ENCODE measurements around the gene FAM228B.
"Not testable (repeated sequence)": the region's sequence is repeated elsewhere in the genome, so short reads cannot be mapped to it uniquely, and the experiment has no call there.

Gene FAM228B

DNA sequence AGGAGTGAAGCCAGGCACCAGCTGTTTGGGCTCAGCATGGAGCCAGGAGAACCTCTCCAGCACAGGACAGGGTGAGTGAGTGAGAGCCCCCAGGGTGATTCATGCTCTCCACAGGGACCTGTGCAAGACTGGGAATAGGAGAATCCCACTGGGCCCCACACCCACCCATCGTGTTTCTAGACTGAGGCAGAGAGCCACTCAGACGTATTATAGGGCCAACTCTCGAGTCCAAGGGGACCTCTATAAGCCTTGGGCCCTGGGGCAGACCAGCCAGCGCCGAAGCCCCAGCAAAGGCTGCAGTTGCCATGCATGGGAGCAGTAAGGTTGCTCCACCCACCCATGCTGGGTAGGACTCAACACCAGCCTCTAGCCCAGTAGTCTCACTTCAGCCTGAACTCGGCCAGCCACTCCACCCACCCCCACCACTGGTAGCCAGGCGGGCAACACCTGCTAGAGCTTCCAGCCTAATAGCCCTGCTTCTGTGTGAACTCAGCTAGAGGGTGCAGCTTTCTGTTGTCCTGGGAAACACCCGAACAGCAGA is 19.1 kb upstream of the FAM228B start:
- DNase-seq, result no peak

DNA sequence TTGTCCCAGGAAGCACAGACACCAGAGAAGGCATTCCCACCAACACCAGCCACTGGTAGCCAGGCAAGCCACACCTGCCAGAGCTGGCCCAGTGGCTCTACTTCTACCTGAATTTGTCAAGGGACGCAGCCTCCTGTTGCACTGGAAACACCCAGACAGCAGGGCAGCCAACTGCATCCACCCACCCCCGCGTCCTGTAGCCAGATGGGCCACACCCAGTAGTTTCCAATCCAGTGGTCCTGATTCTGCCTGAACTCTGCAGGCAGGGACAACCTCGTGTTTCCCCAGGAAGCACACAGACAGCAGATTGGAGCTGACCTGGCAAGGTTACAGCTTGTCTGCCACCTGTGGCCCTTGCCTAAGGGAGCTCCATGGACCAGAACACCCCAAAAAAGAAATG is 18.4 kb upstream of the FAM228B start:
- DNase-seq, result no peak

DNA sequence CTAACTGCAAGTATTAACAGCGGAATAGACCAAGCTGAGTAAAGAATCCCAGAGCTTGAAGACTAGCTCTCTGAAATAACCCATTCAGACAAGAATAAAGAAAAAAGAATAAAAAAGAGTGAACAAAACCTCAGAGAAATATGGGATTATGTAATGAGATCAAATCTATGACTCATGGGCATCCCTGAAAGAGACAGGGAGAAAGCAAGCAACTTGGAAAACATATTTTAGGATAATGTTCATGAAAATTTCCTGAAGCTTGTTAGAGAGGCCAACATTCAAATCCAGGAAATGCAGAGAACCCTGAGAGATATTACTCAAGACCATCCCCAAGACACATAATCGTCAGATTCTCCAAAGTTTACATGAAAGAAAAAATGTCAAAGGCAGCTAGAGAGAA is 17.5 kb upstream of the FAM228B start:
- DNase-seq, result no peak

DNA sequence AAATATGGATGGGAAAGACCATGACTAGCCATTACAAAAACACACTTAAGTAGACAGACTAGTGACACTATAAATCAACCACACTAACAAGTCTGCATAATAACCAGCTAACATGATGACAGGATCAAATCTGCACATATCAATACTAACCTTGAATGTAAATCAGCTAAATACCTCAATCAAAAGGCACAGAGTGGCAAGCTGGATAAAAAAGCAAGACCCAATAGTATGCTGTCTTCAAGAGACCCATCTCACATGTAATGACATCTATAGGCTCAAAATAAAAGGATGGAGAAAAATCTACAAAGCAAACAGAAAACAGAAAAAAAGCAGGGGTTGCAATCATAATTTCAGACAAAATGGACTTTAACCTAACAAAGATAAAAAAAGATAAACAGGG is 16.5 kb upstream of the FAM228B start:
- no peak for DNase-seq

DNA sequence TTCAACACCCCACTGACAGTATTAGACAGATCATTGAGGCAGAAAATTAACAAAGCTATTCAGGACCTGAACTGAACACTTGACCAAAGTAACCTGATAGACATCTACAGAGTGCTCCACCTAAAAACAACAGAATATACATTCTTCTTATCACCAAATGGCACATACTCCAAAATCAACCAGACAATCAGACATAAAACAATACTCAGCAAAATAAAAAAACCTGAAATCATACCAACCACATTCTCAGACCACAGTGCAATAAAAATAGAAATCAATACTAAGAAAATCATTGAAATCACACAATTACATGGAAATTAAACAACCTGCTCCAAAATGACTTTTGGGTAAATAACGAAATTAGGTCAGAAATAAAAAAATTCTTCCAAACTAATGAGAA is 15.9 kb upstream of the FAM228B start:
- DNase-seq, result no peak

DNA sequence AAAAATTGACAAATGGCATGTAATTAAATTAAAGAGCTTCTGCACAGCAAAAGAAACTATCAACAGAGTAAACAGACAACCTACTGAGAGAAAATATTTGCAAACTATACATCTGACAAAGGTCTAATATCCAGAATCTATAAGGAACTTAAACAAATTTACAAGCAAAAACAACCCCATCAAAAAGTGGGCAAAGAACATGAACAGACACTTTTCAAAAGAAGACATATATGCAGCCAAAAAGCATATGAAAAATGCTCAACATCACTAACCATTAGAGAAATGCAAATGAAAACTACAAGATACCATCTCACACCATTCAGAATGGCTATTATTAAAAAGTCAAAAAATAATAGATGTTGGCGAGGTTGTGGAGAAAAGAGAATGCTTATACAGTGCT is 13.8 kb upstream of the FAM228B start:
- DNase-seq, result not testable (repeated sequence)

DNA sequence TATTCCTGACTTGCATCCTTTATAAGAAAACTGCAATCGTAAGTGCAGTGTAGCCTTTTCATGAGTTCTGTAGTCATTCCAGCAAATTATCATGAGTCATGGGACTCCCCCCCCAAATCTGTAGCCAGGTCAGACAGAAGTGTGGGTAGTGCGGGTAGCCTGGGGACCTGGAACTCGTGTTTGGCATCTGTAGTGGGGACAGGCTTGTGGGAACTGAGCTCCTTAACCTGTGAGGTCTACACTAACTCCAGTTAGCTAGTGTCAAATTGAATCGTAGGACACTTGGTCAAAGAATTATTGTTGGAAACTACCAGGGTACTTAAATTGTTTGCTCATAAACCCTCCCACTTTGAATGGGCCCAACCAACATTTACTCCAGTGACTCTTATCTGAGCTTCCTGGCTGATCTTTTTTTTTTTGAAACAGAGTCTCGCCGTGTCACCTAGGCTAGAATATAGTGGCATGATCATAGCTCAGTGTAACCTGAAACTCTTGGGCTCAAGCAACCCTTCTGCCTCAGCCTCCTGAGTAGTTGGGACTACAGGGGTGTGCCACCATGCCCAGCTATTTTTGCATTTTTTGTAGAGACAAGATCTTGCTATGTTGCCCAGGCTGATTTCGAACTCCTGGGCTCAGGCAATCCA is 12.5 kb upstream of the FAM228B start:
- DNase-seq, result no peak

DNA sequence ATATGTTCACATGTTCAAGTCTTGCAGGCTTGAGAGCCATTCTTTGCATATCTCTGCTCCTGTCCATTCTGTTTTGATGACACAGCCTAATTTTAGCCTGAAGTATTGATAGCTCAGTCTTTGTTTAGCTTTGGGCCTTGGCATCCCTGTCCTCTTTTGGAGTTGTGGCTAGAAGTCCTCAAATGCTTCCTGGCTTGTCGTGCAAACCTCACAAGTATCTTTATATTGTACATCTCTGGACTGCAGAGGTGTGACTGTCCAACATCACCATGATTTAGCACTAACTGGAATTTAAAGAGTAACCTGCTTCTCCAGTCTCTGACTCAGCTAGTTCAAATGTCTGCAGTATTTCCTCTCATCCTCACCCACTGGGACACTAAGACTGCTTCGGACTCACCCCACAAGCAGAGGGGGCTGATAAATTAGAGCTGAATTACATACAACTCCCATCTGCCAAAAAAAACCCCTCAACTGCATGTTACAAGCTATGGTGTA is 11.8 kb upstream of the FAM228B start:
- DNase-seq, result no peak

DNA sequence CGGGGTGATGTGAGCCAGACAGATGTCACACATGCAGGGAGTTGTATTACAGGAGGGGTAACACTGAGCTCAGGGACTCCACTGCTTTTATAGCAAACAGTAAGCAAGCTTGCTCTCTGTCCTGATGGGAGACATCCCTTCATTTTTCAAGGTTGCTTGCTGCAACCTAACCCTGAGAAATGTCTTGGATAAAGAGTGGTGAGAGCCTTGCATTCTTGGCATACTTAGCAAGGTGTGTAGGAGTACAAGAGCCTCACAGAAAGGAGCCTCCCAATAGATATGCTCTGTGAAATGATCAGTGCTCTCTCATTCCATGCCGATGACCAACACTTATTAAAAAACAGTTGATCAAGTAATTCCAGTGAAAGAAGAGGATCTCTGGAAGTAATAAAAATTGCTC is 8.2 kb upstream of the FAM228B start:
- no peak for DNase-seq

DNA sequence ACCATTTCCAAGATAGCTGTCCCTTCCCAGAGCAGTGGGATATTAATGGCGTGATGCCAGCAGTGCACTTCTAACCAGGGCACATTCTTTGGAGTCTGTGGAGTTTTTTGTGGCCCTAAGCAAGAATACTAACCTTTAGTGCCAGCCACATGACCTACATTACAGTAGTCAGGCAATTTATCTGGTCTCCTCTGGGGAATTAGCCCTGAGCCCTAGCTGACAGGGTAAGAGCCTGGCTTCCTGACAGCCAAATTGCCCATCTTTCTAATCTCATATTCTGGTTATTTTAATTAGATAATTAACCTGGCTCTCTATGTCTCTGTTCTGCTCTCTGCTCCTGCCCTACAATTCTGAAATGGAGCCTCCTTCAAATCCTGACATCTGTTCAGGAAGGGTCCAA is 5.4 kb upstream of the FAM228B start:
- no peak for DNase-seq

DNA sequence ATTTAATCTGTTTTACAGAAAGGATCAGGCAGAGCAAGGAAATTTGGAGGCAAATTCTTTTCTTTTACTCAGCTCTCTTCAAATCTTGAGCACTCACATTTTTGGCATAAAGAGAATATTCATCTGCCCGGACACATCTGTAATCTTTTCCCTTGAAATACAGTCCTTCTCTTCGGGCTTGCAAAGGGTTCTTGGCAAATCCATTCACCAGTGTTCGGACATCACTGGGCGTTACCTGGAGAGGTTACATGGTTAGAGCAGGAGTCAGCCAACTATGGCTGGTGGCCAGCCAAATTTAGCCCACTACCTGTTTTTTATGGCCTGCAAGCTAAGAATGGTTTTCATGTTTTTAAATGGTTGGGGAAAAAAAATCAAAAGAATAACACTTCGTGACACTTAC is 2.2 kb upstream of the FAM228B start:
- DNase-seq, result no peak

DNA sequence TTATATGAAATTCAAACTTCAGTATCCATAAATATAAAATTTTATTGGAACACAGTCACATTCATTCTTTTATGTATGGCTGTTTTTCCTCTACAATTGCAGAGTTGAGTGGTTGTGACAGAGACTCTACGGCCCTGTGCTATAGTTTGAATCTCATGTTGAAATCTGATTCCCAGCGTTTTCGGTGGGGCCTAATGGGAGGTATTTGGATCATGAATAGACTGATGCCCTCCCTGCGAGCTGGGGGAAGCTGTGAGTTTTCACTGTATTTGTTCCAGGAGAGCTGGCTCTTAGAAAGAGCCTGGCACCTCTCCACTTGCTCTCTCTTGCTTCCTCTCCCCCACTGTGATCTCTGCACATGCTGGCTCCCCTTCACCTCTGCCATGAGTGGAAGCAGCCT is 1.8 kb upstream of the FAM228B start:
- DNase-seq, result no peak

DNA sequence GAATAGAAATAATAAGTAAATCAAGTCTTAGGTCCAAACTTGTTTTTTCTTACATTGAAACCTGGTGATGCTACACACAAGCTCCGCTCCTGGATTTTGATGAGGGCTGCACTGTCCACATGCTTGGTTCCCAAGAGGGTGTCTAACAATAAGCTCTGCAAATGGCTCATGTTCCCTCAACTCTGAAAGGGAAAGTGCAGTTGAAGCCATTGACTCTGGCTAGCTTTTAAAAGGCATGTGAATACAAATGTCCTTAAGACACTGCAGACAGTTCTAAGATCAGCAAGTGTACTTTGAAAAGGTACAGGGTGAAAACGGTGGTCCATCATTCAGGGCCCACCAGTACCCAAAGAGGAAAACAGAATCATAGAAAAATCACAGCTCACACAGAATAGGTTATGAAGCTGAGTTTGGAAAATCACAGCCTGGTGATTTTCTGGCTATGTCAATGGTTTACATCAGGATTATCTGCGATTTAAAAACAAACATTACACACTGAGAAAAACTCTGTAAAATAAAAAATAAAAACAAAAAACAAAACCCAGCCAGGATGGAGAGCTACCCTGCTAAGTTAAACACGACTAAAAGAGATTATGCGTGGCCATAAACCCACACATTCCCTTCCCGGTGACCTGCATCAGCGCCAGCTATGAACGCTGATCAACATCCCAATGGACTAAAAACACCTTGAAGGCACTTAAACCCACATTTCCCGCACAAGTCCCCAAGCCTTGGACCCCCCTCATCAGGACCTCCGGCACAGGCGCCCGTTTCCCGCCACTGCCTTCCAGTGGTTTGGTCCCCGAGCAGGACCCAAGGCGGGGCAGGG is 689 bp upstream of the FAM228B start:
- DNase-seq, result no peak

DNA sequence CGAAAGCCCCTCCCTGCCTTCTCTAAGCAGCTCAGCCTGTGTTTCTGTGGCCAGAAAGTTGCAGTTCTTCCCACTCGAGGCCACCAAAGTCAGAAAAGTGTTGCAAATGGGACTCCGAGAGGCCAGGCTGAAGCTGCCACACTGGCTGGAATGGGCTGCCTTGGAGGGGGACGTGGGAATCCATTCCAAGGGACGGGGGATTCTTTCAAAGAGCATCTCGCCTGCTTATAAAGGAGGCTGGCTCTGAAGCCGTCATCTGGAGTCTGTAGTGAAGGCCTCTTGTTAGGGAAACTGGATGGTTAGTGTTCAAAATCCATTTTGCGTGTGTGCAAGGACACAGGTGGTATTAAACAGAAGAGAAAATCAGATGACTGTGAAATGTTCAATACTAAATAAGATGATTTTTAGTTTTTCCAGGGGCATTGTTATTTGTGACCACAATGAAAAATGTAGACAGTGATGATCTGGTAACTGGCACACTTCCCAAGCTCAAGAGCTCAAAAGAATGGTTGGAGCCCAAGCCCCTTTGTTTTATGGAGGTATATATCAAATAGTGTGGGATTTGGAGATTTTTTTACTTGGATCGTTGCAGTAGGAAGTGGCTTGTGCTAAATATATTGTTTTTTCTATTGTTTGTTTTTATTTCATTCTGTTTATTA is 782 bp downstream of the FAM228B start:
- DNase-seq, result peak; percentile 48

DNA sequence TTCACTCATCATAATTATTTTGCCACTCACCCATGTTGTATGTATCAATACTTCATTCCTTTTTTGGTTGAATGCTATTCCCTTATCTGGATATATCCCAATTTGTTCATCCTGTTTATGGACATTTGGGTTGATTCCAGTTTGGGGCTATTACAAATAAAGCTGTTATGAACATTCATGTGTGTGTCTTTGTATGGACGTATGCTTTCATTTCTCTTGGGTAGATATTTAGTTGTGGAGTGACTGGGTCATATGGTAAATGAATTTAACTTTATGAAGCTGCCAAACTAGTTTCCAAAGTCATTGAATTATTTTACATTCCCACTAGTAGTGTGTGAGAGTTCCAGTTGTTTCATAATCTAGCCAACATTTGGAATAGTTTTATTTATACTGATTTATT is 2.7 kb downstream of the FAM228B start:
- DNase-seq, result no peak

DNA sequence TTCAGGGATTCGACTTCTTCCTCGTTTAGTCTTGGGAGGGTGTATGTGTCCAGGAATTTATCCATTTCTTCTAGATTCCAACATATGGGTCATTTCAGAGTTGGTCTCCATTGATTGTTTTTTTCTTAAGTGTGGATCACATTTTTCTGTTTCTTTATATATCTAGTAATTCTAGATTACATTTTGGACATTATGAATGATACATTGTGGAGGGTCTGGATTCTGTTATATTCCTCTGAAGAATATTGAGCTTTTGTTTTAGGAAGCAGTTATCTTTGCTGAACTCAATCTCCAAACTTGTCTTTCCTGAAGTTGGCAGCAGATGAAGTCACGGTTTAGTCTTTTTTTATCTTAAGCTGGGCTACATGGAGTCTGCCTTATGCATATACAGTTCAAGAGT is 9.3 kb downstream of the FAM228B start:
- no peak for DNase-seq

DNA sequence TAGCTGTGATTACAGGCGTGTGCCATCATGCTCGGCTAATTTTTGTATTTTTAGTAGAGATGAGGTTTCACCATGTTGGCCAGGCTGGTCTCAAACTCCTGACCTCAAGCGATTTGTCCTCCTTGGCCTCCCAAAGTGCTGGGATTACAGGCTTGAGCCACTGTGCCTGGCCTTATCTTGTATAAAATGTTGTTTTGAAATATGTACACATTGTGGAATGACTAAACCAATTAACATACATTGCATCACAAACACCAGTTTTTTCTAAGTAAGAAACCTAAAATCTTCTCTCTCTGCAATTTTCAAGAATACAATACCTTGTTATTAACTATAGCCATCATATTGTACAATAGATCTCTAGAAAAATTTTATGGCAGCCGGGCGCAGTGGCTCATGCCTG is 17.0 kb downstream of the FAM228B start:
- DNase-seq, result not testable (repeated sequence)

DNA sequence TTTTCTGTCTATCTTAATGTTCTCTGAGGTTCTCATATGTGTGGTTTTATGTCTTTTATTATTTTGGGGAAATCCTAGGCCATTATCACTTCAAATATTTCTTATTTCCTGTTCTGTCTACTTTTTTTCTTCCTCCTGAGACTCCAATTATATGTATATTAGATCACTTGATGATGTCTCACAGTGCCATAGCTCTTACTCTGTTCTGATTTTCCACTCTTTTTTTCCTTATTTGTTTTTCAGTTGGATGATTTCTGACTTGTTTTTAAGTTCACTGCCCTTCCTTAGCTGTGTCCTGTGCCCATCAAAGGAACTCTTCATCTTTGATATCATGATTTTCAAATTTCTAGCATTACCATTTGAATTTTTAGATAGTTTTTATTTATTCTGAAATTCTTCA is 24.1 kb downstream of the FAM228B start:
- no peak for DNase-seq

DNA sequence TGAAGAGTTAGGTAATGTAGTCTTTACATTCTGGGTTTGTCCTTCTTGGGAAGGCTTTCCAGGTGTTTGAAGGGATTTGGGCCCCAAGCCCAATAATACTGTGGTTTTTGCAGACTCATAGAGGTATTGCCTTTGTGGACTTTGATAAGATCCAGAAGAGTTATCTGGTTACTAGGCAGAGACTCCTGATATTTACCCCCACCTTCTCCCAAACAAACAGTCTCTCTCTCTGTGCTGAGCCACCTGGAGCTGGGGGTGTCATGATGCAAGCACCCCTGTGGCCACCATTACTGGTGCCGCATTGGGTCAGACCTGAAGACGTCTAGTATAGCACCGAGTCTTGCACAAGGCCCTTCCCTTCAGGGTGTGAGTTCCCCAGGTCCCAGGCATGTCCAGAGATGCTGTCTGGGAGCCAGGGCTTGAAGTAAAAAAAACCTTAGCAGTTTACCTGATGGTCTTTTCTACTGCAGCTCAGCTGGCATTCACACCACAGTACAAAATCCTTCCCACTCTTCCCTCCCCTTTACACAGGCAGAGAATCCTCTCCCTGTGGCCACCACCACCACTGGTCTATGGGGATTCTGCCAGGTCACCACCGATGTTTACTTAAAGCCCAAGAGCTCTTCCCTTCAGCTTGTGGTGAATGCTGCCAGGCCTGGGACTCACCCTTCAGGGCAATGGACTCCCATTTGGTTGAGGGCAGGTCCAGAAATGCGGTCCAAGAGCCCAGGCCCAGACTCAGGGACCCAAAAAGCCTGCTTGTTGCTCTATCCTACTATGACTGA is 29.3 kb downstream of the FAM228B start:
- no peak for DNase-seq

DNA sequence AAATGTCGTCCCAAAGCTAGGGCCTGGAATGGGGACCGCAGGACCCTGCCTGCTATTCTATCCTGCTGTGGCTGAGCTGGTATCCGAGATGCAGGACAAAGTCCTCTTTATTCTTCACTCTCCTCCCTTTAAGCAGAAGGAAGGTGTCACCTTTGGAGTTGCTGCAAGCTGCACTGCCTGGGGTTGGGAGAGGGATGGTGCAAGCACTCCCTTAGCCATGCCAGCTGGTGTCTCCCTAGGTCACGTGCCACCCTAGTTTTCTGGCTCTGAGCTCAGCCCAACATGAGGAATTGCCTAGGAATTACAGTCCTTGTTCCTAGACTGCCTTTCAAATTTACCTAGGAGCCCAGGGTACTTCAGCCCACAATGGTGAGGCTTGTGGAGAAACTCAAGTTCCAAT is 30.2 kb downstream of the FAM228B start:
- no peak for DNase-seq

DNA sequence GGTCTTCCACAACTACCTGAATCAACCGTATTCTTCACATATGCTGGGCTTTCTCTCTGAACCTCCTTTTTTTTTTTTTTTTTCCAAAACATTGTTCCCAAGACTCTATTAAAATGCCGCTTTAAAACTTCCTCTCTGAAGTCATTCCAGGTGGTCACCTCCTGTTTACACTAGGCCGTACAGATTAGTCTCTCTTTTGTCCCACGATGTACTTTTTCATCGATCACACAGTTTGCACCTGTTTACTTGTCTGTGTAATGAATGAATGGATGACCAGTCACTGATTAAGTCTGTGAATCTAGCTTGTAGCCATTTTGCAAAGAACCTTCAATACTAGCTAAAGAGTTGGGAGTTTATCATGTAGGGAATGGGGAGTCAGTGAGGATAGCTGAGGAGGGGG is 34.9 kb downstream of the FAM228B start:
- no peak for DNase-seq

DNA sequence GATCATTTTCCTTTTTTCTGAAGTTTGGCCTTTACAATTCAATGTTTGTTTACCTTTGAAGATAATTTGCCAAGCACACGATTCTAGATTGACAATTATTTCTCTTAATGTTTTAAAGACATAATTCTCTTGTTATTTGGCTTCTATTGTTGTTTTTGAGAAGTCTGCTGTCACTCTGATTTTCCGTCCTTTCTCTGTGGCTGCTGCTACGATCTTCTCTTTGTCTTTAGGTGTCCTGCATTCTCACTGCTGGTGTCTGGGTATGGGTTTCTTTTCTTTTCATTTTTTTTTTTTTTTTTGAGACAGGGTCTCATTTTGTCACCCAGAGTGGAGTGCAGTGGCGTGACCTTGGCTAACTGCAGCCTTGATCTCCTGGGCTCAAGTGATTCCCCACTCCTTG is 36.4 kb downstream of the FAM228B start:
- no peak for DNase-seq

DNA sequence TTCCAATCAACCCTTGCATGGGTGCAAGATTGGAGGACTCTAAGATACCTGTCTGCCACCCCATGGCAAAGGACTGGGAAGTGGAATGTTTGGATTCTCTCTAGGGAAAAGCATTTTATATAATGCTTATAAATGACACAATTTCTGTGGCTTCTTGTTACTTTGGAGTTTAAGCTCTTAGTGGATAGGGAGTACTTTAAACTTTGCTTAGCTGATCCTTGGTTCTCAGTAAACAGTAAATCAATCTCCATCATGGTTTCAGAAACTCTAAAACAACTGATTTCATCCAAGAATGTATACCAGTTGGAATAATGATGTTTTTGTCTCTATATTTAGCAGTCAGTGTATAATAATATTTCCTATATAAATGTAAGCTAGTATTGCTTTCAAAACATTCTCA is 37.5 kb downstream of the FAM228B start:
- DNase-seq, result no peak

Data from NCI-H1105 (cell line).